ENCODE data around the gene CELA1. TPM values are rescaled to one million over a fixed set of nuclear protein-coding genes. Genes with fewer than 3 reads are reported as not detected.
A peak's percentile ranks its signal among the peaks of the same experiment; 100 is the strongest.

The CELA1 gene
- total RNA-seq, 1 donor from 2014 or later = not detected

DNA sequence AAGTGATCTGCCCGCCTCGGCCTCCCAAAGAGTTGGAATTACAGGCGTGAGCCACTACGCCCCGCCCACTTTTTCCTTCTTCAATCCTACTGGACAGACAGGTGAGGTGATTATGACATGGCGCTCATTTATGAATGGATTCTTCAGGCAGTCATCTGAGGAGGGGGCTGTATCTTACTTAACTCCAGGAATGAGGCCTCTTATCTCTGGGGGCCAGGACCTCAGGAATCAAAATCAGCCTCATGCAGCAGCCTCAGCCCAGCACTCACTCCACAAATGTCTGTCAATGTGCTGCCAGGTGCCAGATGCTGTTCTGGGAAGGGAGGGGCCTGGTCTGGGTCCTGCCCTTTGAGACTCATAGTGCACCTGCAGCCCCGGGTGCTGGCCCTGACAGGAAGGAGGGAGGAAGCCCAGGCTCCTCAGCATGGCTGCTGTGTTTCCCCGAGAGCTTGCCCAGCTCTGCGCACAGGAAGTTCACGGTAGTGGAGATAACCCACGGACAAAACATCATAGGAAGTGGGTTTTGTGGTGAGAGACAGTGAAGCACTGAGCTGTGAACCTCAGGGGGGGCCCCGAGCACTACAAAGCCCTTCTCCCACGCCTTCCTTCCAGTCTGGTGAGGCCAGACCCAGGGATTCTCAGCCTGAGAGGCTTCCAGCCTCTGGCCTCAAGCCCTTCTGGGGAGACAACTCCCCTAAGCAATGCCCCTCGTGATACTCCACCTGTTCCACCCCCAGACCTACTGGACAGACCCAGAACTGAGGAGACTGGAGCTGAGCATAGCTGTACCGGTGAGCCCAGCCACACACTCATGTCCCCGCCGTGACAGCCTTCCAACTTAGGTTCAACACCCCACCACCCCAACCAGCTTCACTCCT, 22.4 kb upstream of the CELA1 start:
- DNase-seq (ENCODE audit: extremely low spot score, unreplicated experiment) = no peak
- H3K36me3 Mint-ChIP-seq = peaks cover 7% of the 10 kb centered on the region
- H3K27me3 Mint-ChIP-seq = no peaks in the 10 kb centered on the region
- no peak overlapping the region for H3K4me3 Mint-ChIP-seq
- peak overlapping the region; percentile 20 for H3K27ac Mint-ChIP-seq
- H3K9me3 Mint-ChIP-seq = no peaks in the 10 kb centered on the region
- H3K4me1 Mint-ChIP-seq (ENCODE audit: unreplicated experiment) = peaks cover 29% of the 10 kb centered on the region
- TF ChIP-seq, protein P1, sequence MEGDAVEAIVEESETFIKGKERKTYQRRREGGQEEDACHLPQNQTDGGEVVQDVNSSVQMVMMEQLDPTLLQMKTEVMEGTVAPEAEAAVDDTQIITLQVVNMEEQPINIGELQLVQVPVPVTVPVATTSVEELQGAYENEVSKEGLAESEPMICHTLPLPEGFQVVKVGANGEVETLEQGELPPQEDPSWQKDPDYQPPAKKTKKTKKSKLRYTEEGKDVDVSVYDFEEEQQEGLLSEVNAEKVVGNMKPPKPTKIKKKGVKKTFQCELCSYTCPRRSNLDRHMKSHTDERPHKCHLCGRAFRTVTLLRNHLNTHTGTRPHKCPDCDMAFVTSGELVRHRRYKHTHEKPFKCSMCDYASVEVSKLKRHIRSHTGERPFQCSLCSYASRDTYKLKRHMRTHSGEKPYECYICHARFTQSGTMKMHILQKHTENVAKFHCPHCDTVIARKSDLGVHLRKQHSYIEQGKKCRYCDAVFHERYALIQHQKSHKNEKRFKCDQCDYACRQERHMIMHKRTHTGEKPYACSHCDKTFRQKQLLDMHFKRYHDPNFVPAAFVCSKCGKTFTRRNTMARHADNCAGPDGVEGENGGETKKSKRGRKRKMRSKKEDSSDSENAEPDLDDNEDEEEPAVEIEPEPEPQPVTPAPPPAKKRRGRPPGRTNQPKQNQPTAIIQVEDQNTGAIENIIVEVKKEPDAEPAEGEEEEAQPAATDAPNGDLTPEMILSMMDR (conservative IDR thresholded peaks at IDR 0.05) = no peak

DNA sequence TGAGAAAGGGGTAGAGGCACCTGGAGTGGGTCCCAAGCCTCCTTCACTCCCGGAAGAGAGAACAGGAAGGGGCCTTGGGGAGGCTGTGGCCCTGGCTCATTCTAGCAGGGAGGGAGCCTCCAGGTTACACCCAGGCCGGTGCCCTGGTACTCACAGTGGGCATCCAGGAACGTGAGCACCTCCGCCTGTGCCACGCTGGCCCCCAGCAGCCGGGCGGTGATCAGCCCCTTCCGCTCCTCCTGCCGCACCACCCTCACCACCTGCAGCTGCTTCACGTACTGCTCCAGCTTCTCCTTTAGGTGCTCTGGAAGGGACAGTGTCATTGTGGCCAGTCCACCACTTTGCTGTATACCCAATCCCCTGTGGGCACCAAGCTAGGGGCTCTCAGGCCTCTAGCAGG, 18.8 kb upstream of the CELA1 start:
- no peak overlapping the region for H3K27ac Mint-ChIP-seq

DNA sequence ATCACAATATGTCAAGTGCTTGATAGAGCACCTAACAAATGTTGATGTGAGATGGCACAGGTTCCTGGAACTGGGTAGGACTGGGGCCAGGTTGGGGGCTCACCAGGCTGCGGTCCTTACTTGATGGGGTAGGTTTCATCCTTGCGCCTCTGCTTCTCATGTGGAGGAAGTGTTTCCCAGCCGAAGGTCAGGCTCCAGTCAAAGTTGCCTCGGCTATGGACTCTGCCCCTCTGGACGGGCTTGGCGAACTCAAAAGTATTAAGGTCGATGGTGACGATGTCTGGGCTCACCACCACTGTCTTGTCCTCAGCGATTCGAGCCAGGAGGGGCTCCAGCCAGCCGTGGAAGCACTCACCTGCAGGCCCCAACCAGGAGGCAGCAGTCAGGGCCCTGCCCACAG, 17.5 kb upstream of the CELA1 start:
- H3K36me3 Mint-ChIP-seq = no peaks in the 10 kb centered on the region
- DNase-seq (ENCODE audit: extremely low spot score, unreplicated experiment) = no peak
- peaks cover 9% of the 10 kb centered on the region for H3K4me1 Mint-ChIP-seq (ENCODE audit: unreplicated experiment)
- no peaks in the 10 kb centered on the region for H3K9me3 Mint-ChIP-seq
- no peaks in the 10 kb centered on the region for H3K27me3 Mint-ChIP-seq
- no peak overlapping the region for H3K4me3 Mint-ChIP-seq
- TF ChIP-seq, protein P1 (conservative IDR thresholded peaks at IDR 0.05) = no peak
- peak overlapping the region; percentile 67 for H3K27ac Mint-ChIP-seq

More for the DNA sequence above, 18.8 kb upstream of the CELA1 start:
- no peak for DNase-seq (ENCODE audit: extremely low spot score, unreplicated experiment)
- H3K9me3 Mint-ChIP-seq = no peaks in the 10 kb centered on the region
- no peaks in the 10 kb centered on the region for H3K27me3 Mint-ChIP-seq
- TF ChIP-seq, protein P1 (conservative IDR thresholded peaks at IDR 0.05) = no peak
- peaks cover 7% of the 10 kb centered on the region for H3K36me3 Mint-ChIP-seq
- no peak overlapping the region for H3K4me3 Mint-ChIP-seq
- H3K4me1 Mint-ChIP-seq (ENCODE audit: unreplicated experiment) = peaks cover 16% of the 10 kb centered on the region

DNA sequence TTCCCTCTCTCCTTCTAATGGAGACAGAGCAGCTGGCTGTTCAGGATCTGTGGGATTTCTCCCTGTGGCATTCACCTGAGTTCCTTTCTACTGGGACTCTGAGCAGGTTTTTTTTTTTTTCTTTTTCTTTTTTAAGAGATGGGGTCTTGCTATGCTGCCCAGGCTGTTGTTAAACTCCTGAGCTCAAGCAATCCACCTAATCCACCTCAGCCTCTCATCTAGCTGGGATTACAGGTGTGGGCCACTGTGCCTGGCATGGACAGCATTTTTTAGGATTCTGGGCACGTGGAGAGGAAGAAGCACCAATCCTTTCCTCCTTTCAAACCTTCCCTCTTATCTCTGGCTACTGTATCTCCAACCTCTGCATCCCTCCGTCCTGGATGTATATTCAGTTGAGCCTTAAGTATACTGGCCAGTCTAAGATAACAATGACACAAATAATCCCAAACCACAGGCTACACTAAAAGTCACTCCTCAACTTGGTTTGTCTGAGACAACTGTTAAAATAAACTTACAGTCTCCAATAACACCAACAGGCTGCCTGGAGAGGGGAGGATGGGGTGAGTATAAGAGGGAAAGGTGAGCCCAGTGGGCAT, 16.4 kb upstream of the CELA1 start:
- TF ChIP-seq, protein P1 (conservative IDR thresholded peaks at IDR 0.05) = no peak
- no peak overlapping the region for H3K27ac Mint-ChIP-seq
- DNase-seq (ENCODE audit: extremely low spot score, unreplicated experiment) = no peak
- H3K4me3 Mint-ChIP-seq = no peak overlapping the region
- H3K4me1 Mint-ChIP-seq (ENCODE audit: unreplicated experiment) = peaks cover 9% of the 10 kb centered on the region
- H3K36me3 Mint-ChIP-seq = no peaks in the 10 kb centered on the region
- no peaks in the 10 kb centered on the region for H3K9me3 Mint-ChIP-seq
- H3K27me3 Mint-ChIP-seq = no peaks in the 10 kb centered on the region

DNA sequence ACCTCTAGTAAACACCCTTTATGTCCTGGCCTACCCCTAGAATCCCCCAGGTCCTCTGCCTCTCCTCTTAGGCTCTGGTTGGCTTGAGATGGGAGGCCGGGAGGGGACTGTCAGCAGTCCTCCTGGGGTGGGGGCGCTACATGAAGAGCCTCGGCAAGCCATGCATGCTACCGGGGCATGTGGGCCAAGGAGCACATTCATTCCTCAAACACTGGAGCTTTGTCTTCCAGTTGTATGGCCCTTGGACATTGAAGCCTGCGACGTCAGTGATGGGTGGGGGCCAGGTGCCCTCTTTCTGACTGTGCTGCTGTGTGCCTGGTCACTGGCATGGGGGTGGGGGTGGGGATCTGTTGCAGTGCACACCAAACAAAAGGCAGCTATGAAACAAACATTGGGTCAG, 15.8 kb upstream of the CELA1 start:
- Mint-ChIP-seq H3K4me3 (no peak overlapping the region), H3K27me3 (no peaks in the 10 kb centered on the region), H3K4me1 (ENCODE audit: unreplicated experiment) (peaks cover 9% of the 10 kb centered on the region), H3K9me3 (no peaks in the 10 kb centered on the region), H3K36me3 (no peaks in the 10 kb centered on the region), H3K27ac (no peak overlapping the region)
- no peak for DNase-seq (ENCODE audit: extremely low spot score, unreplicated experiment)
- TF ChIP-seq, protein P1 (conservative IDR thresholded peaks at IDR 0.05) = no peak
